ENCODE measurements around the gene DRP2.

GRCh38 chrX:101208152-101208905 lies 11.3 kb upstream of the DRP2 start:
- no peak for TF ChIP-seq CTCF (IDR thresholded peaks at IDR 0.05)
- no peak for TF ChIP-seq POLR2A (IDR thresholded peaks at IDR 0.05)

Measured in esophagus squamous epithelium (tissue), 4 donors.